Measurements from ENCODE around the gene COPS9. TPM values are rescaled to one million over a fixed set of nuclear protein-coding genes. Genes with fewer than 3 reads are reported as not detected.

The COPS9 gene
- total RNA-seq, 1 donor: 73.0 TPM

GRCh38 chr2:240086563-240086962, 49.5 kb downstream of the COPS9 start:
- H3K4me3 ChIP-seq (ENCODE audit: low read depth, low read length): no peak overlapping the region
- no peak for DNase-seq (ENCODE audit: low read depth)
- TF ChIP-seq, protein P1, sequence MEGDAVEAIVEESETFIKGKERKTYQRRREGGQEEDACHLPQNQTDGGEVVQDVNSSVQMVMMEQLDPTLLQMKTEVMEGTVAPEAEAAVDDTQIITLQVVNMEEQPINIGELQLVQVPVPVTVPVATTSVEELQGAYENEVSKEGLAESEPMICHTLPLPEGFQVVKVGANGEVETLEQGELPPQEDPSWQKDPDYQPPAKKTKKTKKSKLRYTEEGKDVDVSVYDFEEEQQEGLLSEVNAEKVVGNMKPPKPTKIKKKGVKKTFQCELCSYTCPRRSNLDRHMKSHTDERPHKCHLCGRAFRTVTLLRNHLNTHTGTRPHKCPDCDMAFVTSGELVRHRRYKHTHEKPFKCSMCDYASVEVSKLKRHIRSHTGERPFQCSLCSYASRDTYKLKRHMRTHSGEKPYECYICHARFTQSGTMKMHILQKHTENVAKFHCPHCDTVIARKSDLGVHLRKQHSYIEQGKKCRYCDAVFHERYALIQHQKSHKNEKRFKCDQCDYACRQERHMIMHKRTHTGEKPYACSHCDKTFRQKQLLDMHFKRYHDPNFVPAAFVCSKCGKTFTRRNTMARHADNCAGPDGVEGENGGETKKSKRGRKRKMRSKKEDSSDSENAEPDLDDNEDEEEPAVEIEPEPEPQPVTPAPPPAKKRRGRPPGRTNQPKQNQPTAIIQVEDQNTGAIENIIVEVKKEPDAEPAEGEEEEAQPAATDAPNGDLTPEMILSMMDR (IDR thresholded peaks at IDR 0.05; ENCODE audit: insufficient read depth, low read length): no peak

Other genes with a start within 250 kb of the COPS9 start
- gene NDUFA10, start 111.0 kb downstream of the COPS9 start, total RNA-seq (ENCODE audit: low replicate concordance): 59.7 and 73.6 TPM in 2 replicates
- gene OR6B2, start 105.9 kb downstream of the COPS9 start, total RNA-seq (ENCODE audit: low replicate concordance): not detected in 2 replicates
- not detected in 2 replicates for gene OR6B3, start 82.8 kb downstream of the COPS9 start, total RNA-seq (ENCODE audit: low replicate concordance)
- gene OTOS, start 4.4 kb upstream of the COPS9 start, total RNA-seq (ENCODE audit: low replicate concordance): not detected in 2 replicates